GM19468 (cell line): ENCODE results near the gene LUC7L.
"Not testable (repeated sequence)": the region's sequence is repeated elsewhere in the genome, so short reads cannot be mapped to it uniquely, and the experiment has no call there.

ENCODE experiments used
- ATAC-seq: cut with Tn5 transposase; IDR thresholded peaks from one replicate; pipeline ENCODE4 v1.9.1; 2021; ENCODE audit warnings: mild to moderate bottlenecking, moderate library complexity, moderate number of reproducible peaks; ENCODE audit not compliant: unreplicated experiment; ENCODE audit errors: extremely low read depth

Gene LUC7L

GRCh38 chr16:181565-182021, 47.7 kb downstream of the LUC7L start:
- ATAC-seq = no peak

- ATAC-seq = peak; percentile 26
These were observed 48.3 kb downstream of the LUC7L start for GRCh38 chr16:180681-181564.

- ATAC-seq = no peak
These were observed 49.1 kb downstream of the LUC7L start, which contains the start of gene HBQ1 for GRCh38 chr16:180101-180675. HBQ1 (plus strand) TSS chr16:180459; CDS start chr16:180487, 28 bp downstream.

GRCh38 chr16:179211-180092, 49.8 kb downstream of the LUC7L start:
- no peak for ATAC-seq

- ATAC-seq = no peak
These were observed 50.6 kb downstream of the LUC7L start for GRCh38 chr16:178668-179015.

- no peak for ATAC-seq
These were observed 51.1 kb downstream of the LUC7L start for GRCh38 chr16:177981-178667.

- no peak for ATAC-seq
These were observed 51.8 kb downstream of the LUC7L start for GRCh38 chr16:177394-177822.

GRCh38 chr16:176477-177382, 52.5 kb downstream of the LUC7L start, which contains the start of gene HBA1:
HBA1 (plus strand) TSS chr16:176680; CDS start chr16:176717, 37 bp downstream.
- not testable (repeated sequence) for ATAC-seq

- not testable (repeated sequence) for ATAC-seq
These were observed 53.2 kb downstream of the LUC7L start for GRCh38 chr16:176006-176405.

GRCh38 chr16:175011-175949, 54.0 kb downstream of the LUC7L start:
- no peak for ATAC-seq

- not testable (repeated sequence) for ATAC-seq
These were observed 55.1 kb downstream of the LUC7L start for GRCh38 chr16:173928-174769.

GRCh38 chr16:173211-173854, 55.9 kb downstream of the LUC7L start:
- ATAC-seq = not testable (repeated sequence)

GRCh38 chr16:172374-172941, 56.8 kb downstream of the LUC7L start, which contains the start of gene HBA2:
HBA2 (plus strand) TSS chr16:172876; CDS start chr16:172913, 37 bp downstream.
- ATAC-seq = not testable (repeated sequence)

- no peak for ATAC-seq
These were observed 58.5 kb downstream of the LUC7L start for GRCh38 chr16:170788-171187.

- ATAC-seq = not testable (repeated sequence)
These were observed 59.2 kb downstream of the LUC7L start for GRCh38 chr16:170088-170507.

- no peak for ATAC-seq
These were observed 60.2 kb downstream of the LUC7L start for GRCh38 chr16:169014-169413.
